GM21390 (cell line): ENCODE data around the gene CCDC188.

Experiments
- ATAC-seq: cut with Tn5 transposase; IDR thresholded peaks from one replicate; pipeline ENCODE4 v1.9.1; 2021; ENCODE audit not compliant: unreplicated experiment

The CCDC188 gene

DNA sequence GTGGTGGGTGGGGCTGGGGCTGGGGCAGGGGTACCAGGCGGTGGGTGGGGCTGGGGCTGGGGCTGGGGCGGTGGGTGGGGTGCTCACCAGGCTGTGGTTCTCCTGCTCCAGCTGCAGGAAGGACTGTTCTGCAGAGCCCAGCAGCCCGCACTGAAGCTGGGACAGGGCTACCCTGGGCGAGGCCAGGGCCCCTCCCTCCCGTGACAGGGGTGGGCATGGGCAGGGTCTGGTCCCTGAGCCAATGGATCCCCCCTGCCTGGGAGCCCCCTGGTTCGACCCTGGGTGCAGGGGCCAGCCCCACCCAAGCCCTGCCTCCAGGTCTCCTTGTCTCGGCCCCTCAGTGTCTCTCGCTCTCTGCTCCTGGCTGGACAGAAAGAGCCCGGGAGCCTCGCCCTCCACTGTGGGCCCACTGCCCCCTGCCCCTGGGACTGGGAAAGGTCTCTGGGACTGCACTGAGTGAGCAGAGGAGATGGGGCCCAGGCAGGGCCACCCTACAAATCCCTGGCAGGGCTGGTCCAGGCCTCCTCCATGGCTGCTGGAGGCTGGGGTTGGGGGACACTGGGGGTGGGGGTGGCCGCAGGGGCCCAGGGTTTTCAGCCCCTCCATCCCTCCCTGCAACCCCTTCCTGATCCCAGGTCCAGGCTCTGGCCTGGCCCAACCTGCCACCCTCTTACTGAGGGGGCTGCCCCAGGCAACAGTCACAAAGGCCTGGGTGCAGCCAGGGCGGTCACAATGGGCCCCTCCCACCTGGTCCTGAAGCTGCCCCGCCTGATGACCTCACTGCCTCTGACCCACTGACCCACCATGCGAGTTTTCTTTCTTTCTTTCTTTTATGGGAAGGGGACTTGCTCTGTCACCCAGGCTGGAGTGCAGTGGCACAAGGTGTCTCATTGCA is at the start of gene CCDC188:
Gene CCDC188 (minus strand): TSS at position 675 of the 895 bp plus-strand sequence. CDS start 69 bp downstream, at position 606.
- no peak for ATAC-seq

- no peak for ATAC-seq
Observed at GRCh38 chr22:20199906-20200305, 49.1 kb upstream of the CCDC188 start.

- no peak for ATAC-seq
Observed at GRCh38 chr22:20199413-20199842, 48.6 kb upstream of the CCDC188 start.

DNA sequence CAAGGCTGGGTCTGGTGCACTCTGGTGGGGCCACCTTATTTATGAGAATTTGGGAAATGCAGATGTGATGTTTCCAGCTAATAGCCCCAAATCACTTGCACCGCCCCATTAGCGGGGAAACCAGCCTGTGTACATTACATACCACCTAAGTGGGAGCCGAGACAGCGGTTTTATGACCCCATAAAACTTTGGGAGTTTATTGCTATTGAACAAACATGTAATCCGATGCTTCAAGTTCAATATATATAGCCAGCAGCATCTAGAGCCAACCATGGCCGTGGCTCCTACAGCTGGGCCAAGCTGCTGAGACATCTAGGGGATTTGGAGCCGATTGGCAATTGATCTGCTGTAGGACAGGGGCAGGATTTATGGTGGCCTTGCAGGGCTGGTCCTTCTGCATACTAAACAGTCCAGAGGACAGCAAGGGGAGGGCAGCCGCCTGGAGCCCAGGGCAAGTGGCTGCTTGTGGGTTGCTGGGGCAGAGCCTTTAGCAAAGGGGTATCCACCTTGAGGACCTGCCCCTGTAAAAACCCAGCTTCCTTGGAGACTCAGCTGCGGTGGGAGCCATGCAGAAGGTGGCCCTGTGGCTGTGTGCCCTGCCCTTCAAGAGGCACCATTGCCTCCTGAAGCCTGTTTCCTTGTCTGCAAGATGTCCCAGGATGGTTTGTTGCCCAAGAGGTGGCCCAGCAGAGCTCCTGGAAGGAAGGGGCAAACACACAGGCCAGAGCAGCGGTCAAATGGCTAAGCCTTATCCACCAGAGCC is 47.9 kb upstream of the CCDC188 start:
- ATAC-seq = no peak

DNA sequence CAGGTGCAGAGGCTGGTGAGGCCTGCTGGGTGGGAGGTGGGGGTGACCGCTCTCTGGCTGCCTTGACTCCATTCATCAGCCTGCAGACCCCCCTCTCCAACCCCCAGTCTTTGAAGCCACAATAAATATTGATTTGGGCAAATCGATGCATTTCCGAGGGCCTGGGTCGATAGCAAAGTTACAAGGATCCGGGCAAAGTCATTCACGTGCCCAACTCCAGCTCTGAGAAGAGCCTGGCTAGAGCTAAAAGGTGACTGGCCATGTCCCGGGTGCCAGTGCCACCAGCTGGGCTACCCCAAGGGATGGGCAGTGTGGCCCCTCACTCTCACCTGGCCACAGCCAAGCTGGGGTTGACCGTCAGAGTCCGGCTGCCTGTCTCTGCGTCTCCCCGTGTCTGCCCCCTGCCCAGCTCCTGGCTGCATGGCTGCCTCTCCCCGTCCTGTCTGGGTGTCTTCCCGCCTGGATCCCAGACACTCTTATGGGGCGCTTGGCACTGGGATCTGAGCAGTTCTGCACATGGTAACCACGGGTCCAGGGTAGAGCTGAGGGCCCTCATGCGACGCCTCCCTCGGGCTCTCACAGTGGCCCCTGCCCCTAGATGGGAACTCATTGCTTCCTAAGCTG is 46.7 kb upstream of the CCDC188 start:
- no peak for ATAC-seq

DNA sequence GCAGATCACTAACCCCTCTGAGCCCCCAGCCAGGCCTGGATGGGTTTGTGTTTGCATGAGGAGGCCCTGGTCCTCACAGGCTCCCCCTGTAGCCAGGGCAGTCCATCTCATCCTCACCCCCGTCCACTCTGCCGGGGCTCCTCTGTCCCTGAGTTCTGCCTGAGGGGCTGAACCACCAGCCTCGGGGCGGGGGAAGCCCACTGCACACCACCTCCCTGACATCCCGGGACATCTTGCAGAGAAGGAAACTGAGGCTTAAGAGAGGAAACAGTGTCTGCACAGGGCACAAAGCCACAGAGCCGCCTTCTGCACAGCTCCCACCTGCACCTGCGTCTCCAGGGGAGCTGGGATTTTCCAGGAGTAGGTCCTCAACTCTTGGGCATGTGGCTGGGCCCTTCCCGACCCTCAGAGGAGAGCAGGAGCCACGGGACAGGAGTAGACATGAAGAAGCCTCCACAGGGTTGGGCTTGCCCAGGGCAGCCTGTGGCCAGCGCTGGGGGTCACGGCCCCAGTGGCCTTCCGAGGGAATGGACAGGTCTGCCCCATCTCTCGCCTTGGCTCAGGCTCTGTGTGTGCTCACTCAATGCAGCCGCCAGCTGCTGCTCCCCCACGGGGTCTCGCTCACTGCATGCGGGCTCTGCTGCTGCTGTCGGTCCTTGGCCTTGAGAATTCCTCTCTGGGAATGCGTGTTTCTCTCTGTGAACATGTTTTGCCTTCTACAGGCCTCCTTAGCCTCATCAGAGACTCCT is 45.4 kb upstream of the CCDC188 start:
- ATAC-seq = no peak

- no peak for ATAC-seq
Observed at GRCh38 chr22:20194681-20195593, 44.1 kb upstream of the CCDC188 start.

DNA sequence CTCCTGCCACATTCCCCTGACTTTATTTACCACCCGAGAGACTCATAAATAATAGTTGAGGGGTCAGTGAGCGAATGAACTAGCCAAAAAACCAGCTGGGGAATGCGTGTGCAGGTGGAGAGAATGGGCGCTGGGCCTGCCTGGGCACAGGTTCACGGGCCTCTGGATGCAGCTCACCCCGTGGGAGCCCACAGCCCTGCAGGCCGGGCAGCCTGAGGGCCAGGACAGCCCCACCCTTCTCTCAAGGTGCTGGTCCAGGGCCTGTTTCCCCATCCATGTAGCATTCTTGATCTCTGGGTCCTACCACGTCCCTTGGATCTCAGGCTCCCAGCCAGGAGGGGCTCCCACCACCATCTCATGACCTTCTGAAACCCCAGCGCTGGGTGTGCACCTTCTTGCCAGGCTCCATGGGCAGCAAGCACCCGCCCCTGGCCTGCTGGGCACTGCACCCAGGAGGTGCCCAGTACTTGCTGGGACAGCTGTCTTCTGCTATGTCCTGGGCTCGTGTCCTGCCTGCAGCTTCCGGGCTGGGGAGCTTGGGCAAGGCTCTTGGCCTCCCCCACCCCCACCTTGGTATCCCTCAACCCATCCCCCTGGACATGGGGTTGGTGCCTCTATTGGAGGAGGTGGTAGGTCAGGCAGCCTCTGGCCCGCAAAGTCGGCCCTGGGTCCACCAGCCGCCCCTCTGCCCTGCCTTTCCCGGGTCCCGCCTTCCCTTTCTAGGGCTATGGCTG is 43.1 kb upstream of the CCDC188 start:
- no peak for ATAC-seq

- no peak for ATAC-seq
Observed at GRCh38 chr22:20192972-20193760, 42.3 kb upstream of the CCDC188 start.

- no peak for ATAC-seq
Observed at GRCh38 chr22:20192293-20192971, 41.6 kb upstream of the CCDC188 start.

DNA sequence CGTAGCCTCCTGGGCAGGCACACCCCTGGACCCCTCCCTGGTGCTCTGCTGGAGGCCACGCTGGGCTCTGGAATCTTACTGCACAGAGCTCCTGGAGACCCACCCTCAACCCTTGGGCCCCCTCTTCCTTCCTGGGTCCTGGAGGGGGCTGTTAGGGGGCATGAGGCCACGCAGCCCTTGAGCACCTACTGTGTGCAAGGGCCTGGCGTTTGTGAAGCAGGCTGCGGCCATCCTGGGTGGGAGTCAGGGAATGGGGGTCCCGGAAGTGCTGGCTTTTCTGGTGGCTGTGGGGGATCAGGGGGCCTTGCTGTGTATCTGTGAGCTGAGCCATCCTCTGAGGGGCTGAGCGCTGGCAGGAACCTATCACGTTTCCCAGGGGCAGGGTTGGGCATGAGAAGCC is 40.9 kb upstream of the CCDC188 start:
- no peak for ATAC-seq

DNA sequence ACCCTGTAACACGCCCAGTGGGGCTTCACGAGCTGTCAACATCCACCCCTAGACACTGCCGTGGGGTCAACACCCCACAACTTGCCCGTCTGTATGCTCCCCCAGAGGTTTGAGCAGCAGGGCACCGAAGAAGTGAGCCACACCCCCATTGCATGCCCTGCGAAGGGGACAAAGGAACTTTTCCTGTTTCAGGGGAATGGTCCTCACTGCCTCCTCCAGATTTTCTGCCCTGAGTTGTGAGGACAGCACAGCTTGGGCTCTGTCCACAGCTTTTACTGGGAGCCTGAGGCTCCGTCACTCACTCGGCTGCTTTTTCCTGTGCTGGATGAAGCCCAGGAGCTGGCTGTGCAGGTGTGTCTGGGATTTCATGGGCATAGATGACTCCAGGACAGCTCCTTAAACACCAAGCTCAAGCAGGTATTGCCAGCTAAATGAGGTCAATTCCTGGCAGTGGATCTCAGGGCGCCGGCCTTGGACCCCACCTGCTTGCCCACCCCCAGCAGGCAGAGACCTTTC is 40.2 kb upstream of the CCDC188 start:
- ATAC-seq = no peak

GRCh38 chr22:20188567-20188877 is 37.7 kb upstream of the CCDC188 start:
- ATAC-seq = no peak

- no peak for ATAC-seq
Observed at GRCh38 chr22:20187777-20188566, 37.1 kb upstream of the CCDC188 start.

GRCh38 chr22:20186871-20187546 is 36.2 kb upstream of the CCDC188 start:
- no peak for ATAC-seq

GRCh38 chr22:20186183-20186870 is 35.5 kb upstream of the CCDC188 start:
- no peak for ATAC-seq
